CD1c-positive myeloid dendritic cell (primary cell): ENCODE results near the gene TSPAN32.
"Not testable (repeated sequence)": the region's sequence is repeated elsewhere in the genome, so short reads cannot be mapped to it uniquely, and the experiment has no call there.

Experiments used
- DNase-seq: peaks from one replicate; pipeline ENCODE4 v3.0.0-alpha.2; 2016; ENCODE audit errors: extremely low spot score

TSPAN32 gene

DNA sequence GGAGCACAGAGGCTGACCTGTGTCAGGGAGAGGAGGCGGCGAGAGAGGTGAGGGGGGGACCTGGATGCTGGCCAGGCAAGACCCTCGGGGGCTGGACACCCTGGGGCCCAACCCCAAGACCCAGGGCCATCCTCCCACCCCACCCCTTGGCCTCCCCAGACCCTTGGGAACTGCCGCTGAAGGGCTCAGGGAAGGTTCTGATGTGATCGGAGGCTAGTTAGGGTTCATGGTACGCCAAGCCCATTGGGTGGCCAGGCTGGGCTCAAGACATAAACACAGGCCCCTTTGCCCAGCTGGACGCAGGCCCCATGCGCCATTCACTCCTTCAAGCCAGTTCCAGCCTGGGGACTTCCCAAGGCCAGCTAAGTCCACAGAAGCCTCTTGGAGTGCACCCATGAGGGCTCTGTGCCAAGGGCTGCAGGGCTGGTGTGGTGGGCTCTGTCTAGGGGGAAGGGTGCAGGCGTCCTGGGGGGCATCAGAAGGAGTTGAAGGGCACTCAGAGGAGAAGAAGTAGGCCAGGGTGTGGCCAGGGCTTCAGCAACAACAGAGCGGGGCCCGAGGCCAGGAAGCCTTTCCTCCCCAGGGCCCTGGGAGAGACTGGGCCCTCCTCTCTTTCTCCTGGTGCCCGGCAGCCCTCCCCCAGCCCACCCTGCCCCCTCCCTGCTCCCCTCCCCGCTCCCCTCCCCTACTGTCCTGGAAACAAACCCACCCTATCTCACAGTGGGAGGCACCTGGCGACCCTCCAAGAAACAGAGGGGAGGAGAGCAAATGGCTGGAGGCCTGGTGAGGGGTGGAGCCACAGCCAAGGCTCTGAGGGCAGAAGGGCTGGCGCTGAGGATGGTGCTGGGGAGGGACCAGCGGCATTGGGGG lies 12.9 kb downstream of the TSPAN32 start:
- no peak for DNase-seq

DNA sequence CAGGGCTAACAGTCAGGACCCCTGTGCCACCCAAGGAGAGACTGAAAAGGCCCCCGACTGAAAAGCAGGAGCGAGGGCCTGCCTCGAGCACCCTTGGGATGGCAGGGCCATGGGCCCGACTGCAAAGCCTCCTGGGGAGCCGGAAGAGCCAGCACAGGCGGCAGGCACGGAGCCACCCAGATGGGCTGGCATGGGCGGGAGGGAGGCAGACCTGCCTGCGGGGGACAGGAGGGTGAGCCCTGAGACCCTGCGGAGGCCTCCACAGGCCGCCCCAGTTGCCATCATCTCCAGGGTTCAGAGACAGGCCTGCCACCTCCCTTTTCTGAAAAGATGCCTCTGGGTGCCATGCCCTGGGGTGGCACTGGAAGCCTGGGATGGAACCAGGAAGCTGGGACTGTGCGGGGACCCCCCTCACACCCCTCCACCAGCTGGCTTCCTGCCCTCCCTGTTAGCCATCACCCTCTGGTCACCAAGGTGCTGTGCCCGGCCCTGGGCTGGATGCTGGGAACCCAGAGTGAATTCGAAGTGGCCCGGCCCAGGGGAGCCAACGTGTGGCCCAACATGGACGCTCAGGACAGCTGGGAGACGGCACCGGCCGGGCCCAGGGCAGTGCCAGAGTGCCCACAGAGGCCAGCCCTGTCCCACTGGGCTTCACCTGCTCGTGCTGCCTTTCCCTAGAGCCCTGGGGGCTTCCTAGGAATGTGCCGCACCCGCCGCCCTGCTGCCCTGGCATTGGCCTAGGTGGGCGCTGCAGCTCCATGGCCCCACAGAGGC lies 13.8 kb downstream of the TSPAN32 start:
- DNase-seq: no peak

GRCh38 chr11:2316169-2316962 lies 14.6 kb downstream of the TSPAN32 start:
- no peak for DNase-seq

DNA sequence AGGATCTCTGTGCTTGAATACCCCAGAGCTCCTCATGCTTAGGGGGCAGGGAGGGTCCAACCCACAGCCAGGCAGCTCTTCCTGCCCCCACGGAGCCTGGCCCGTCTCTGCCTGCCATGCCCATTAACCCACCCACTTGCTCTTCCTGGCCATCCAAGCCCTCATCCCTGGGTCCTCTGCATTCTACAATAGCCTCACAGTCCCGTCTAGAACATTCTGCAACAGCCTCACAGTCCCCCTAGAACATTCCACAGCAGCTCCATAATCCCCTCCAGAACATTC lies 15.1 kb downstream of the TSPAN32 start:
- no peak for DNase-seq

GRCh38 chr11:2317354-2318050 lies 15.7 kb downstream of the TSPAN32 start:
- DNase-seq: no peak

DNA sequence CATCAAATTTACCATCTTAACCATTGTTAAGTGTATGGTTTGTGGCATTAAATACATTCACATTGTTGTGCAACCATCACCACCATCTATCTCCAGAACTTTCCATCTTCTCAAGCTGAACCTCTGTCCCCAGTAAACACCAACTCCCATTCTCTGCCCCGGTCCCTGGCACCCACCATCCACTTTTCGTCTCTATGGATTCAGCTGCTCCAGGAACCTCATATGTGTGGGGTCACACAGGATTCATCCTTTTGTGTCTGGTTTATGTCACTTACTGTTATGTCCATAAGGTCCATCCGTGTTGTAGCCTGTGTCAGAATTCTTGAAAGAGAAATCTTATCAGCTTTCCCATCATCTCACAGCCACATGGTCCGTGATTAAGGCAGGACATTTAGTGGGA lies 16.3 kb downstream of the TSPAN32 start:
- DNase-seq: no peak

DNA sequence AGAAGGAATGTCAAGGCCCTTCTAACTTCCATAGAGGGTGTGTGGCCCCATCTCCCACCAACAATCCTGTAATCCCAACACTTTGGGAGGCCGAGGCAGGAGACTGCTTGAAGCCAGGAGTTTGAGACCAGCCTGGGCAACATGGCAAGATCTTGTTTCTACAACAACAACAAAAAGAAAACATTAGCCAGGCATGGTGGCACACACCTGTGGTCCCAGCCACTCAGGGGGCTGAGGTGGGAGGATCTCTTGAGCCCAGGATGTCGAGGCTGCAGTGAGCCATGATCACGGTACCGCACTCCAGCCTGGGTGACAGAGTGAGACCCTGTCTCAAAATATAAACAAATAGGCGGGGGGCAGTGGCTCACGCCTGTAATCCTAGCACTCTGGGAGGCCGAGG lies 16.9 kb downstream of the TSPAN32 start:
- DNase-seq: no peak

- no peak for DNase-seq
Measured at GRCh38 chr11:2319791-2320472, 18.1 kb downstream of the TSPAN32 start.

DNA sequence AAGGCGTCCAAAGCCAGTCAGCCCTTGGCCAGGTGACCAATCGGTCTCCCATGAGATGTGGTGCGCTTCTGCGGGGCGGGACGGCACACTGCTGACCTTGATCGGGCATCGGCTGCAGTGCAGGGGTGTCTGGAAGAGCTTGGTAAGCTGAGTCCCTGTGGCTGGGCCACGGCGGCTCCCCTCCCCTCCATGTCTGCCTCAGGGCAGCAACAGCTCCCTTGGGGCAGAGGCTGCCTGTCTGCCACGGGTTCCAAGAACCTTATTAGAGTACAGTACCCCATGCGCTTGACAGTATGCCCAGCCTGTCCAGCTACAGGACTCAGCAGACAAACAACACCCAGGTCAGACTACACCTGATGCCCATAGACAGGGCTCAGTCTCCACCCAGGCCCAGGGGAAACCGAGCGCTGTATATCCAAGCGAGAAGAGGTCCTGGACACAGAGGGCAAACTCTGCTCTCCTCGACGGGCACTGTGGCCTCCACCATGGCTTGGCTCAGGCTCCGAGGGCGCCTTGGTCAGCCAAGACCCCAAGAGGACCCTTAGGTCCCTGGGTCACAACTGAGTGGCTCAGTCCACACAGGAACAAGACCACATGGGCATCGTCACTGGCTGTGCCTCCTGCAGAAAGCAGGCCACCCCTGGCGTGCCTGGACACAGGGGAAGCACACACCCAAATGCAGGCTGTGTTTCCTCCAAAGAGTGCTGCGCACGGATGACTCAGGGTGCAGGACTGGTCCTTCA lies 18.9 kb downstream of the TSPAN32 start:
- no peak for DNase-seq

GRCh38 chr11:2321311-2321683 lies 19.5 kb downstream of the TSPAN32 start:
- no peak for DNase-seq

GRCh38 chr11:2325123-2325522 lies 23.3 kb downstream of the TSPAN32 start:
- DNase-seq: no peak

DNA sequence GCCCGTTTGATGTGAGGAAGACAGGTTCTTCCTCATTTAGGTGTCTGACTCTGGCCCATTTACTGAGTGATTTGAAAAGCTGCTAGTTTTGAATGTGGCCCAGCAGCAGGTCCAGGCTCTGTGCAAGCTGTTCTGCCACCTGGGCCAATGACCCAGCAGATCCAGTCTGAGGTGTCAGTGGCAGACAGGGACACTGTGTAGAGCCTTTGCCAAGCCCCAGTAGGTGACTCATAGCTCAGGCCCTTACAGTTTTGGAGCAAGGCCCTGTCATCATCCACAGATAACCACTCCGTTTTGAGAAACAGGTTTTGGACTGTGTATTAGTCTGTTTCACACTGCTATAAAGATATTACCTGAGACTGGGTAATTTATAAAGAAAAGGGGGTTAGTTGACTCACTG lies 23.9 kb downstream of the TSPAN32 start:
- no peak for DNase-seq

GRCh38 chr11:2327032-2327431 lies 25.2 kb downstream of the TSPAN32 start:
- no peak for DNase-seq

DNA sequence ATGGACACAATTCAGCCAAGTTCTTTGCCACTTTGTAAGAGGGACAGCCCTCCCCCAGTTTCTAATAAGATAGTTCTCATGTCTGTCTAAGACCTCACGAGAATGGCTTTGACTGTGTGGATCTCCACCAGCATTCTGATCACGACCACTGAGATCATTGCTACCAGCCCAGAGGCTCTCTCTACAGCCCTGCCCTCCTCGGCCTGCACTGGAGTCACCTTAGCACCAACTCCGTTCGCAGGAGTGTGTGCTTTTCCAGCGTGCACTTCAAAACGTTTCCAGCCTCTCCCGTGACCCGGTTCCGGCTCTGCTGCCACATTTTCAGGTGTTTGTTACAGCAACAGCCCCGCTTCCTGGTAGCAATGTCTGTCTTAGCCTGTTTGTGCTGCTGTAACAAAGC lies 26.2 kb downstream of the TSPAN32 start:
- DNase-seq: no peak

GRCh38 chr11:2328656-2329354 lies 27.0 kb downstream of the TSPAN32 start:
- no peak for DNase-seq

GRCh38 chr11:2329551-2329950 lies 27.7 kb downstream of the TSPAN32 start:
- no peak for DNase-seq

GRCh38 chr11:2330696-2331095 lies 28.9 kb downstream of the TSPAN32 start:
- no peak for DNase-seq

DNA sequence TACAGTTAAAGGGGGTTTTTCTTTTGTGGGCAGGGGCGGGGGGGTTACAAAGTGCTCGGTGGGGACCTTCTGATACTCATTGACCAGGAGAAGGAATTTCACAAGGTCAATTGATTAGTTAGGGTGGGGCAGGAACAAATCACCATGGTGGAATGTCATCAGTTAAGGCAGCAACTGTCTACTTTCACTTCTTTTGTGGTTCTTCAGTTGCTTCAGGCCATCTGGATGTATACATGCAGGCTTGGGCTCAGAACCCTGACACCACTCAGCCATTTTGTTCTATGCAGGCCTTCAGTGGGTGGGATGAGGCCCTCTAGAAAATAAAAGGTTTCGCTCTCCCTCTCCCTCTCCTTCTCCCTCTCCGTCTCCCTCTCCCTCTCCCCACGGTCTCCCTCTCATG lies 29.6 kb downstream of the TSPAN32 start:
- no peak for DNase-seq

GRCh38 chr11:2332569-2332968 lies 30.8 kb downstream of the TSPAN32 start:
- DNase-seq: not testable (repeated sequence)
